NCI-H2107 (cell line): ENCODE results near the gene PNRC1.
"Not testable (repeated sequence)": the region's sequence is repeated elsewhere in the genome, so short reads cannot be mapped to it uniquely, and the experiment has no call there.

ENCODE experiments used
- DNase-seq: peaks from one replicate; lab custom pipeline; 2025; lab: John Stamatoyannopoulos, UW

PNRC1 gene

GRCh38 chr6:89080281-89081128 is at the start of gene PNRC1:
Gene PNRC1 (plus strand): TSS chr6:89080751. CDS start chr6:89080895, 144 bp downstream.
- DNase-seq: peak; percentile 97

- no peak for DNase-seq
These were observed 48.0 kb upstream of the PNRC1 start for GRCh38 chr6:89032599-89032998.

GRCh38 chr6:89033461-89033860 is 47.1 kb upstream of the PNRC1 start:
- no peak for DNase-seq

- DNase-seq: not testable (repeated sequence)
These were observed 46.4 kb upstream of the PNRC1 start for GRCh38 chr6:89034116-89034515.

- no peak for DNase-seq
These were observed 45.8 kb upstream of the PNRC1 start for GRCh38 chr6:89034586-89035251.

- no peak for DNase-seq
These were observed 45.1 kb upstream of the PNRC1 start for GRCh38 chr6:89035252-89036101.

- no peak for DNase-seq
These were observed 43.2 kb upstream of the PNRC1 start for GRCh38 chr6:89037141-89037900.

GRCh38 chr6:89037901-89038293 is 42.7 kb upstream of the PNRC1 start:
- DNase-seq: not testable (repeated sequence)

GRCh38 chr6:89042664-89043063 is 37.9 kb upstream of the PNRC1 start:
- no peak for DNase-seq

- no peak for DNase-seq
These were observed 36.1 kb upstream of the PNRC1 start for GRCh38 chr6:89044328-89045010.

GRCh38 chr6:89045011-89045387 is 35.6 kb upstream of the PNRC1 start:
- DNase-seq: no peak

GRCh38 chr6:89045576-89045975 is 35.0 kb upstream of the PNRC1 start:
- DNase-seq: no peak

- no peak for DNase-seq
These were observed 33.1 kb upstream of the PNRC1 start for GRCh38 chr6:89047473-89047872.

GRCh38 chr6:89048288-89048923 is 32.1 kb upstream of the PNRC1 start:
- DNase-seq: no peak

- no peak for DNase-seq
These were observed 31.6 kb upstream of the PNRC1 start for GRCh38 chr6:89048985-89049384.

GRCh38 chr6:89050155-89050554 is 30.4 kb upstream of the PNRC1 start:
- no peak for DNase-seq

GRCh38 chr6:89050697-89051096 is 29.9 kb upstream of the PNRC1 start:
- DNase-seq: no peak

GRCh38 chr6:89051676-89052075 is 28.9 kb upstream of the PNRC1 start:
- DNase-seq: no peak

GRCh38 chr6:89054208-89054607 is 26.3 kb upstream of the PNRC1 start:
- no peak for DNase-seq

GRCh38 chr6:89057759-89058158 is 22.8 kb upstream of the PNRC1 start:
- DNase-seq: no peak

- no peak for DNase-seq
These were observed 21.9 kb upstream of the PNRC1 start for GRCh38 chr6:89058627-89059026.
